ENCODE measurements around the gene GCLC. TPM values are rescaled to one million over a fixed set of nuclear protein-coding genes. Genes with fewer than 3 reads are reported as not detected.

The GCLC gene
- total RNA-seq, 1 donor from 2014 or later, result 15.9 TPM

DNA sequence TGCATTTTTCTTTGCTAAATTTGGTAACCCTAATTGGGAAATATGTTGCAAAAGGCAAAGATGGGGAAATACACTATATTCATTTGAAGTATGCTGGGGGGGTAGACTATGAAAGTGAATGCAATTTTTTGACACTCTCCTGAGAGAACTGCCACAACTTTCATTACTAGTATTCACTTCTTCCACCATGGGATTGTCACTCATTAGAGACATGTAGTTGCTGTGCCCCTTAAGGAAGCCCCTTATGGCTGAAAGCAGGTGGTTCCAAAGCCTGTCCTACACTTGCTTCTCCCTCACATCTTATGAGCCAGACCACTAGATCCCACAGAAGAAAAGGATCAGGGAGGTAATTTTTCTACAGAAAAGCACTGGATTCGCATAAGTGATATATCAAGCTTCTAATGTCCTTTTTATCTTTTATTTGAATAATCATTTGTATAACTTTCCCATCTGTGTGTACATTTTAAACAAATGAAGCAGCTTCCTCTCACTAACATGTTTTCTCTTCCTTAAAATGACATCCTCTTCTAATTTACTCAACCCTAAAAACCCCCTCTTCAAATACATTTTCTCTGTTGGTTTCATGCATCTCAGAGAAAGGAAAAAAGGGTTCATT lies 83.8 kb downstream of the GCLC start:
- FAIRE-seq, result no peak
- no peak for DNase-seq (ENCODE audit: low spot score in 2 of 2)

DNA sequence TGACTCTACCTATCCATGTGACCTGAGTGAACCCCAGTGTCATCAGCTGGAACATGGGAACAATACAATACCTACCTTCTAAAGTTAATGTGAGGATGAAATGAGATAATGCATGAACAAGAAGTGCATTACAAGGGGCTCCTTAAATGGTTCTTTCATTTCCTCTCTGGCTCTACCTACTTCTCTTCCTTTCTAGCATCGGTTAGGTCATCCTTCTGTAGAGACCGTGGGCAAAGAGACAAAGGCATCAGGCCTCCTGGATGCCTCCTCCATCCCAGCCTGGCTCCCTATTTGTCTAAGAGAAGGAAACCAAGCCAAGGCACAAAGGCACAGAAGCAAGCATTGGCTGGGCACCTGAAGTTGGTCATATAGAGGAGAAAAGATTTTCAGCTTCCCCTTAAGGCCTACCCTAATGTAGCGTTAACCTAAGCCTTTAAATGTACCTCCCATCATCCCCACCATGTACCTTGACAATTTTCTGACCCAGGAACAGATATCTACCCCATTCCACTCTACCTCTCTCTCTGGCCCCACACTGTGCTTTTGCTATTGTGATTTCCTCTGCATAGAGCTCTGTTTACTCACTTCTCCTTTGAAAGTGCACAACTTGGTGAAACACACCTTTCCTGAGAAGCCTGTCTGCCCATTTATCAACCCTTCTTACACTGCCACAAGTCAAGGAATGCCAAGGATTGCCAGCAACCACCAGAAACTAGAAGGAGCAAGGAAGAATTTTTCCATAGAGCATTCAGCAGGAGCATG lies 86.6 kb downstream of the GCLC start:
- DNase-seq (ENCODE audit: low spot score in 2 of 2) (no peak), FAIRE-seq (no peak)

DNA sequence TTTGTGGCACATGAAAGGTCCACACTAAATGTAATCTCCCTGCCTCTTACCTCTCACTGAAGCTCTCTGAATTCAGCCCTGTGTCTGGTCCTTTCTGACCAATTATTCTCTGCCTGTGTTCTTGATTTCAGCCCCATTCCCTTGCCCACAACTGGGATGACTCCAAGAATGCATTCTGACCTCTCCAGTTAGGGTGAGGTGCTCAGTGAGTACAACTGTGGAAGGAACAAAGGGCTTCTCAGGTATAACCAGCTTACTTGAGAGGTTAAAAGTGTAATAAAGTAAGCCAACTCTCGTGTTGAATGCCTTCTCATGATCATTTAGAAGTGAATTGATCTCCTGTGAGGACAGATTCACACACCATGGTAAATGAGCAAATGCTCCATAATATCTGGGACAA lies 88.1 kb downstream of the GCLC start:
- no peak for FAIRE-seq
- DNase-seq (ENCODE audit: low spot score in 2 of 2), result no peak

DNA sequence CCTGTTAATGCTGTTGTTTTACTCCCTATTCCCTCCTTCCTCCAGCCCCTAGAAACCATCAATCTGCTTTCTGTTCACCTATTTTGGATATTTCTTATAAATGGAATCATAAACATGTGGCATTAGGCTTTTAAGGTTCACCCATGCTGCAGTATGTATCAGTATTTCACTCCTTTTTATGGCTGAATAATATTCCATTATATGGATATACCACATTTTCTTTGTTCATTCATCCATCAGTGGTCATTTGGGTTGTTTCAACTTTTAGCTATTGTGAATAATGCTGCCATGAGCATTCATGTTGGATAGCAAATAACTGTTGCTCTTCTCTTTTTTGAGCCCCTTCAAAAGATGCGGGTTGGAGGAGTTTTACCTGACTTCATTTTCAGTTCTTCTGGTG lies 89.2 kb downstream of the GCLC start:
- DNase-seq (ENCODE audit: low spot score in 2 of 2) (no peak), FAIRE-seq (no peak)

DNA sequence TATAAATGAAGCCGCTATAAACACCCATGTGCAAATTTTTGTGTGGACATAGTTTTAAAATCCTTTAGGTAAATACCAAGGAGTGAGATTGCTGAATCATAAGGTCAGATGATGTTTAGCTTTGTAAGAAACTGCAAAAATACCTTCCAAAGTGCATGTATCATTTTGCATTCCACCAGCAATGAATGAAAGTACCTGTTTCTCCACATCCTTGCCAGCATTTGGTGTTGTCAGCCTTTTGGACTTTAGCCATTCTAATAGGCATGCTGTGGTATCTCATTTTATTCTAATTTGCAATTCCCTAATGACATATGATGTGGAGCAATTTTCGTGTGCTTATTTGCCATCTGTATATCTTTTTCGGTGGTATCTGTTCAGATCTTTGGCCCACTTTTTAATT lies 93.7 kb downstream of the GCLC start:
- DNase-seq (ENCODE audit: low spot score in 2 of 2) (no peak), FAIRE-seq (no peak)

DNA sequence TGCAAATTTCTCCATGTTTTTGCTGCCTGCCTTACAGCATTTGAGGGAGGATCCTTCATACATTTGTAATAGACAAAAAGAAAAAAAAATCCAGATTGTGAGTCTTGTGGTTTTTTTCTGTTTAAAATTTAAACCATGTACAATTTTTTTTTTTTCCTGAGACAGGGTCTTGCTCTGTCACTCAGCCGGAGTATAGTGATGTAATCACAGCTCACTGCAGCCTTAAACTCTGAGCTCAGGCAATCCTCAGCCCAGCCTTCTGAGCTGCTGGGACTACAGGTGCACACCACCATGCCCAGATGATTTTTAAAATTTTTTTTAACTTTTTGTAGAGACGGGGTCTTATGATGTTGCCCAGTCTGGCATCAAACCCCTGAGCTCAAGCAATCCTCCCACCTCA lies 97.0 kb downstream of the GCLC start:
- FAIRE-seq (no peak), DNase-seq (ENCODE audit: low spot score in 2 of 2) (no peak)

Other genes with a start within 250 kb of the GCLC start
- 50.5 TPM for gene ELOVL5, start 196.2 kb downstream of the GCLC start, total RNA-seq
- gene KLHL31, start 120.7 kb upstream of the GCLC start, total RNA-seq, result under 0.01 TPM
- 10.6 TPM for gene LRRC1, start 249.9 kb upstream of the GCLC start, total RNA-seq